ENCODE measurements around the gene ERGIC1. TPM values are rescaled to one million over a fixed set of nuclear protein-coding genes. Genes with fewer than 3 reads are reported as not detected.

The ERGIC1 gene
- total RNA-seq, 1 experiment from 2014 or later = 77.0 TPM

- no peaks in the 10 kb centered on the region for H3K79me1 ChIP-seq (ENCODE audit: insufficient read depth, low read depth, low read length, poor library complexity, severe bottlenecking)
- Mint-ChIP-seq H3K4me3 (no peak overlapping the region), H3K27me3 (ENCODE audit: low read depth) (no peaks in the 10 kb centered on the region), H3K36me3 (ENCODE audit: insufficient read depth in 1 of 3, low read depth in 3 of 3) (peaks cover 13 to 48% (median 47%) of the 10 kb centered on the region in 3 experiments), H3K4me1 (no peaks in the 10 kb centered on the region), H3K27ac (no peak overlapping the region; a peak in 1 of 7 replicates), H3K9me3 (no peaks in the 10 kb centered on the region)
- no peak overlapping the region for H2AK5ac ChIP-seq (ENCODE audit: insufficient read length, low read length)
- no peaks in the 10 kb centered on the region for H3K27me3 ChIP-seq (ENCODE audit: insufficient read depth, low read length)
- H2BK120ac ChIP-seq (ENCODE audit: low read depth, low read length, poor library complexity, severe bottlenecking) = no peak overlapping the region
- H3K4me2 ChIP-seq (ENCODE audit: insufficient read depth, insufficient read length, low read length) = no peak overlapping the region
- H3K79me2 ChIP-seq (ENCODE audit: insufficient read depth, low read length) = no peaks in the 10 kb centered on the region
- no peaks in the 10 kb centered on the region for H3K9me3 ChIP-seq (ENCODE audit: control insufficient read depth, low read depth, low read length)
- H2BK5ac ChIP-seq (ENCODE audit: insufficient read length, low read length) = no peak overlapping the region
- H2BK12ac ChIP-seq (ENCODE audit: insufficient read length, low read depth, low read length) = no peak overlapping the region
- H2BK20ac ChIP-seq (ENCODE audit: low read depth, low read length, poor library complexity, severe bottlenecking) = no peak overlapping the region
- H3K56ac ChIP-seq (ENCODE audit: insufficient read length, low read depth, low read length) = no peak overlapping the region
- no peak for DNase-seq
- H3K23me2 ChIP-seq (ENCODE audit: insufficient read length, low read depth, low read length, poor library complexity, severe bottlenecking) = no peaks in the 10 kb centered on the region
- no peak overlapping the region for H3K23ac ChIP-seq (ENCODE audit: insufficient read length, low read depth, low read length)
- no peak overlapping the region for H3K9ac ChIP-seq (ENCODE audit: extremely low read depth, insufficient read length, low read length)
- H3K4me1 ChIP-seq (ENCODE audit: insufficient read depth, low read length) = no peaks in the 10 kb centered on the region
- no peak overlapping the region for H4K91ac ChIP-seq (ENCODE audit: insufficient read length, low read depth, low read length)
- H4K5ac ChIP-seq (ENCODE audit: insufficient read length, low read depth, low read length) = no peak overlapping the region
- no peak overlapping the region for H3K4ac ChIP-seq (ENCODE audit: low read depth, low read length)
- TF ChIP-seq, protein P1, sequence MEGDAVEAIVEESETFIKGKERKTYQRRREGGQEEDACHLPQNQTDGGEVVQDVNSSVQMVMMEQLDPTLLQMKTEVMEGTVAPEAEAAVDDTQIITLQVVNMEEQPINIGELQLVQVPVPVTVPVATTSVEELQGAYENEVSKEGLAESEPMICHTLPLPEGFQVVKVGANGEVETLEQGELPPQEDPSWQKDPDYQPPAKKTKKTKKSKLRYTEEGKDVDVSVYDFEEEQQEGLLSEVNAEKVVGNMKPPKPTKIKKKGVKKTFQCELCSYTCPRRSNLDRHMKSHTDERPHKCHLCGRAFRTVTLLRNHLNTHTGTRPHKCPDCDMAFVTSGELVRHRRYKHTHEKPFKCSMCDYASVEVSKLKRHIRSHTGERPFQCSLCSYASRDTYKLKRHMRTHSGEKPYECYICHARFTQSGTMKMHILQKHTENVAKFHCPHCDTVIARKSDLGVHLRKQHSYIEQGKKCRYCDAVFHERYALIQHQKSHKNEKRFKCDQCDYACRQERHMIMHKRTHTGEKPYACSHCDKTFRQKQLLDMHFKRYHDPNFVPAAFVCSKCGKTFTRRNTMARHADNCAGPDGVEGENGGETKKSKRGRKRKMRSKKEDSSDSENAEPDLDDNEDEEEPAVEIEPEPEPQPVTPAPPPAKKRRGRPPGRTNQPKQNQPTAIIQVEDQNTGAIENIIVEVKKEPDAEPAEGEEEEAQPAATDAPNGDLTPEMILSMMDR (conservative IDR thresholded peaks at IDR 0.05) = no peak
- H2AFZ ChIP-seq (ENCODE audit: low read length) = no peak overlapping the region
- H3K14ac ChIP-seq (ENCODE audit: insufficient read depth, low read length) = no peak overlapping the region
- no CpG with 5 or more reads among the region's 2 CpGs for WGBS (ENCODE audit: extremely low coverage, insufficient read length, low lambda C conversion rate)
- H3K27ac ChIP-seq (ENCODE audit: insufficient read length, low read depth, low read length) = no peak overlapping the region
- H4K20me1 ChIP-seq (ENCODE audit: control insufficient read depth, insufficient read depth, insufficient read length) = no peaks in the 10 kb centered on the region
- H4K8ac ChIP-seq (replicated peaks; ENCODE audit: insufficient read length, low read depth, low read length) = no peak overlapping the region
- H3K18ac ChIP-seq (ENCODE audit: insufficient read length, low read depth, low read length) = no peak overlapping the region
- H3T11ph ChIP-seq (ENCODE audit: low read length) = no peak overlapping the region
- H2BK15ac ChIP-seq (ENCODE audit: low read depth, low read length) = no peak overlapping the region
Measured at GRCh38 chr5:172926008-172926523, 92.0 kb downstream of the ERGIC1 start.

All from H9 (cell line).